ENCODE measurements around the gene TRAPPC5. TPM values are rescaled to one million over a fixed set of nuclear protein-coding genes. Genes with fewer than 3 reads are reported as not detected.

The TRAPPC5 gene
- total RNA-seq, 1 donor from 2014 or later, result 88.8 TPM

DNA sequence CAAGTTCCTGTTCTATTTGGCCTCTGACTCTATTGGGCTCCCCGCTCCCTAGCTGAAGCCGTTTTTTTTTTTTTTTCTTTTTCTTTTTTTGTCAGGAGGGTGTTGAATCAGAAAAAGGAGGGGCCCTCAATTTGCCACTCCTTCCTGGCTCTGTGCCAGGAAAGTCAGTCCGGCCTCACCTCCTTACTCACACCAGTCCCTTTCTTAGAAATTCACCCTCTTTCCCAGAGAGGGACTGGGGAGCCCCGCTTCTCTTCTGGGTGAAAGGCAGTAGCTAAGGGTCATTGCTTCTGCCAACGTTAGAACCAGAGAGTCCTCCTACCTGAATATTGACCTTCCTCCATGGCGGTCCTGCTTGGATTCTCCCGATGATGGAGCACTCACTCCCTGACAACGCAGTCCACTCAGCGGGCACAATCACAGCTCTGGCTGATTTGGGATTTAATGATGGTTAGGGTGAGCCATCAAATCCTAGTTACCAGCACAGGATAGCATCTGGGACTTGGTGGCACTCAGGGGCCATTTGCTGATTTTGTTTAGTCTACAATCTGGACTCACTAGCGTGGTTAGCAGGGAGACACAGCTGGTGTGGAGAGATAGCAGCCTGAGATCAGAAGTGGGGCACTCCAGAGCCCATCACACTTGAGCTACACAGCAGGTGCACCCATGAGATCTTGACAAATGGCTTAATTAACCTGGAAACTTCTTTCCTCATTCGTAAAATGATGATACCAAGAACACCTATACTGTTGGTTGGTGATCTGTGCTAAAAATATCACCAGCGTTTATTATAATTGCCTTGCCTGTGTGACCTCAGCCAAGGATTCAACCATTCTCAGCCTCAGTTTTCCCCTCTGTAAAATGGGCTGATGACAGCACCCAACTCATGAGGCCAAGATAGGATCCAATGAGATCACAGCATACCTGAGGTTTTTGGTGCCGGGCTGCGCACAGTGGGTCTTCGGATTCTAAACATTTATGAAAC, 19.1 kb downstream of the TRAPPC5 start:
- Mint-ChIP-seq H3K4me1 (ENCODE audit: low read depth) (no peaks in the 10 kb centered on the region), H3K27me3 (peaks cover 61% of the 10 kb centered on the region), H3K27ac (peak overlapping the region; percentile 62), H3K36me3 (ENCODE audit: insufficient read depth) (no peaks in the 10 kb centered on the region), H3K9me3 (ENCODE audit: low read depth) (no peaks in the 10 kb centered on the region), H3K4me3 (ENCODE audit: low read depth) (no peak overlapping the region)
- TF ChIP-seq, protein P1, sequence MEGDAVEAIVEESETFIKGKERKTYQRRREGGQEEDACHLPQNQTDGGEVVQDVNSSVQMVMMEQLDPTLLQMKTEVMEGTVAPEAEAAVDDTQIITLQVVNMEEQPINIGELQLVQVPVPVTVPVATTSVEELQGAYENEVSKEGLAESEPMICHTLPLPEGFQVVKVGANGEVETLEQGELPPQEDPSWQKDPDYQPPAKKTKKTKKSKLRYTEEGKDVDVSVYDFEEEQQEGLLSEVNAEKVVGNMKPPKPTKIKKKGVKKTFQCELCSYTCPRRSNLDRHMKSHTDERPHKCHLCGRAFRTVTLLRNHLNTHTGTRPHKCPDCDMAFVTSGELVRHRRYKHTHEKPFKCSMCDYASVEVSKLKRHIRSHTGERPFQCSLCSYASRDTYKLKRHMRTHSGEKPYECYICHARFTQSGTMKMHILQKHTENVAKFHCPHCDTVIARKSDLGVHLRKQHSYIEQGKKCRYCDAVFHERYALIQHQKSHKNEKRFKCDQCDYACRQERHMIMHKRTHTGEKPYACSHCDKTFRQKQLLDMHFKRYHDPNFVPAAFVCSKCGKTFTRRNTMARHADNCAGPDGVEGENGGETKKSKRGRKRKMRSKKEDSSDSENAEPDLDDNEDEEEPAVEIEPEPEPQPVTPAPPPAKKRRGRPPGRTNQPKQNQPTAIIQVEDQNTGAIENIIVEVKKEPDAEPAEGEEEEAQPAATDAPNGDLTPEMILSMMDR (IDR thresholded peaks at IDR 0.05; ENCODE audit: unreplicated experiment), result no peak
- DNase-seq (ENCODE audit: low spot score, unreplicated experiment), result no peak

DNA sequence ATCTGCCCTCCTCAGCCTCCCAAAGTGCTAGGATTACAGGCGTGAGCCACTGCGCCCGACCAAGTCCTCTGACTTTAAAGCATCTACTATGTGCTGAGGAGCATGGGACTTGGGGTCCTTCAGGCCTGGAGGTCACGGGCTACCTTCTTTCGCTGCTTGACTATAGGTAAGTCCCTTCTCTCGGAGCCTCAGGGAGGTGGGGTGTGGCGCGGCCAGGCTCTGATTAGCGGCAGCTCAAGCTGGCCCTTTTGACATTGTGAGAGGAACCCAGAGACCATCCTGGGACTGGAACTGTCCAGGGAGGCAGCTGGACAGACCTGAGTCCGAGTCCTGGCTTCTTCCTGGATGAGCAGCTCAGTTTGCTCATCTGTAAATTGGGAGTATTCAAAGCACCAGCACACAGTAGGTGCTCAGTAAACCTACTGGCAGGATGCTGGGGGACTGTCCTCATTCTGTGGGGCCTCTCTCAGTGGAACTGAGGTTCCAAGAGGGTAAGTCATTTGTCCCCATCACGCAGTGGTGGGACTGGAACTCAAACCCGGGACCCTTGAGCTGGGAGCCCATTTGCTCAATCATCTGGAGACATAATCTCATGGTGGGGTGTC, 20.5 kb downstream of the TRAPPC5 start:
- peaks cover 62% of the 10 kb centered on the region for H3K27me3 Mint-ChIP-seq
- DNase-seq (ENCODE audit: low spot score, unreplicated experiment), result no peak
- H3K4me1 Mint-ChIP-seq (ENCODE audit: low read depth), result no peaks in the 10 kb centered on the region
- H3K36me3 Mint-ChIP-seq (ENCODE audit: insufficient read depth), result no peaks in the 10 kb centered on the region
- TF ChIP-seq, protein P1 (IDR thresholded peaks at IDR 0.05; ENCODE audit: unreplicated experiment), result no peak
- H3K27ac Mint-ChIP-seq, result no peak overlapping the region
- H3K9me3 Mint-ChIP-seq (ENCODE audit: low read depth), result no peaks in the 10 kb centered on the region
- no peak overlapping the region for H3K4me3 Mint-ChIP-seq (ENCODE audit: low read depth)

DNA sequence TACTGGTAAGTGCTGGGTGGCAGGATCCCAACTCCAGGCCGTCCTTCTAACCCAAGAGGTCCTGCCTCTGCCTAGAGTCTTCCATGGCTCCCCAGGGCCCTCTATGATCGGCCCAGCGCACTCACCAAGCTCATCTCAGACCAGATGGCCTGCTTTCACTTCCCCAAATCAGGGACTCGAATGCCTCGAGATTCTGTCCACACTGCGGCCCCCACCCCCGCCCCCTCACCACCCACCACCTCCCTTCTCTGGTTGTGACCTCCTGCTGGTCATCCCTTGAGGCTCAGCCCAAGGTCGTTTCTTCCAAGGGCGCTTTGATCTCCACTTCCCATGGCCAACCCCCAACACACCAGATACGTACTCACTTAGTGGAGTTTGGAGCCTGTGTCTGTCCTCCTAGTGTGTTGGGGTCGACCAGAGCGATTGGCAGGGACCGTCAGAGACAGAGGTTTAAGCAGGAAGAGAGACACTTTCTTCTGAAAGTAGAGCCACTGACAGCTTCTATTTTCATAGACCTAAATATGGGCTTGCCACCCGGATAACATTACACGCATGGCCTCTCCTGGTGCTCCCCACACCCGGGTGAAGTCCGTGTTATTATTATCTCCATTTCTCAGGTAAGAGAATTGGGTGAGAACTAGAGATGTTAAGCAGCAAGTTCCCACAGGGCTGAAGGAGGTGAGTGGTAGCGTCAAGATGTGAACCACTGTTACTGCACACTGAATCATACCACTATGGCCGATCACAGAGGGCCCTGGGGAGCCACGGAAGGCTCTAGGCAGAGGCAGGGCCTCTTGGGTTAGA, 21.2 kb downstream of the TRAPPC5 start, which contains the start of gene FCER2:
TSS of gene FCER2 (minus strand) at position 478 of the 804 bp plus-strand sequence. CDS start 2,371 bp downstream, outside the sequence.
- H3K4me3 Mint-ChIP-seq (ENCODE audit: low read depth), result no peak within 1 kb of the TSS
- TF ChIP-seq, protein P1 (IDR thresholded peaks at IDR 0.05; ENCODE audit: unreplicated experiment), result no peak
- peaks cover 64% of the 10 kb centered on the region for H3K27me3 Mint-ChIP-seq
- no peaks in the 10 kb centered on the region for H3K4me1 Mint-ChIP-seq (ENCODE audit: low read depth)
- no peak for DNase-seq (ENCODE audit: low spot score, unreplicated experiment)
- no peaks in the 10 kb centered on the region for H3K9me3 Mint-ChIP-seq (ENCODE audit: low read depth)
- H3K27ac Mint-ChIP-seq, result no peak within 1 kb of the TSS
- no peaks in the 10 kb centered on the region for H3K36me3 Mint-ChIP-seq (ENCODE audit: insufficient read depth)

DNA sequence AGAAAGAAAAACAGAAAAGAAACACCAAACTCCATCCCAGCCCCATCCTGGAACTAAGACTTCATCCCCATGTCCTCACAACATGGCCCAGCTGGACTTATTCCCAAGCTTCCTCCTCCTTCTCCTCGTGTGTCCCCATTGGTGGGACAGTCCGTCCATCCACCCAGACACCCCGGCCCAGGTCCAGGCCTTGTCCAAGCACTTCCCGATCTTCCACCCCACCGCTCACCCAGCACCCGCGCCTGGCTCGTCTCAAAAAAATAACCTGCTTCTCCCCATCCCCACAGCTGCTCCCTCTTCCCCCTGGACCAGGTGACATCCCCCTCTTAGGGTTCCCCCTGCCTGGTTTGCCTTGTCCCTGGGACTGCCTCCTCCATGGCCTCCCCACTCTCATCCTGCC, 22.7 kb downstream of the TRAPPC5 start:
- DNase-seq (ENCODE audit: low spot score, unreplicated experiment), result no peak
- H3K27me3 Mint-ChIP-seq, result peaks cover 52% of the 10 kb centered on the region
- no peaks in the 10 kb centered on the region for H3K4me1 Mint-ChIP-seq (ENCODE audit: low read depth)
- TF ChIP-seq, protein P1 (IDR thresholded peaks at IDR 0.05; ENCODE audit: unreplicated experiment), result no peak
- H3K27ac Mint-ChIP-seq, result no peak overlapping the region
- H3K4me3 Mint-ChIP-seq (ENCODE audit: low read depth), result no peak overlapping the region
- H3K9me3 Mint-ChIP-seq (ENCODE audit: low read depth), result no peaks in the 10 kb centered on the region
- no peaks in the 10 kb centered on the region for H3K36me3 Mint-ChIP-seq (ENCODE audit: insufficient read depth)
